Measurements from ENCODE around the gene TLR10. TPM values are rescaled to one million over a fixed set of nuclear protein-coding genes. Genes with fewer than 3 reads are reported as not detected.

The TLR10 gene
- total RNA-seq, 1 donor, result not detected

DNA sequence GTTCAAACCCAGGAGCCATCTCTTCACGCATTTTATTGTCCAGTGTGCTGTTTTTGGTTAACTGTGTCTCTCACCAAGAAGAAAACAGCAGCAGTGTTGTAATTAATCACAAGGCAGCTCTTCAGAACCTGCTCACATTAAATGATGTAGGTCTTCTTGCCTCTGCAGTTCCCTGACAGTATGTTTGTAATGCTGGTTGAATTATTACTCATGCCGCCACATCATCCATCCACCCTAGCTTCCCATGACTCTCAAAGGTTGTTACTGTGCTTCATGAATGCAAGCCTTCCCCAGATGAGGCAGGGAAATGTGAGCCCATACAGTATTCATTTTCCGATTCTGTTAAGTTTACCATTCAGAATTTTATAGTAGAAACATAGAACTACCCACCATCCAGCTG, 17.4 kb downstream of the TLR10 start:
- no peak for TF ChIP-seq CTCF (IDR thresholded peaks at IDR 0.05; ENCODE audit: insufficient read depth, low read length)
- H3K4me3 ChIP-seq (ENCODE audit: low read depth, low read length), result no peak overlapping the region
- peak; percentile 16 for DNase-seq (ENCODE audit: low read depth)

DNA sequence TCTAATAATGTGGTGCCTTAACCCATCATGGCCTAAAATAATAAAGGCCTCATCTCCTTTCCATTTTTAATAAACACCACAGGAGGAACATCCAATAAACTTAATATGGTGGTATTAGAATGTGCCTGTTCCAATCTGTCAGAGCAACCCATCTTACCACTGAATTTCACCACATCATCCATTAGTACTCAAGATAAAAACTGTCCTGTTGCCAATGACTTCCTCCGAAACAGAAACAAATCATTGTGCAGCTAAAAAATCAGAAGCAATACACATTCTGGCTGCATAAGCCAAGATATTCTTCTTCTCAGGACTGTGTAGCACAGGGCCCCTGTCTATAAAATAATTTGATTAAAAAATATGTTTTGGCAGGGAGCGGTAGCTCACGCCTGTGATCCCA, 18.5 kb downstream of the TLR10 start:
- no peak for DNase-seq (ENCODE audit: low read depth)
- no peak for TF ChIP-seq CTCF (IDR thresholded peaks at IDR 0.05; ENCODE audit: insufficient read depth, low read length)
- H3K4me3 ChIP-seq (ENCODE audit: low read depth, low read length), result no peak overlapping the region

GRCh38 chr4:38762560-38762959, 20.2 kb downstream of the TLR10 start:
- DNase-seq (ENCODE audit: low read depth), result no peak
- TF ChIP-seq CTCF (IDR thresholded peaks at IDR 0.05; ENCODE audit: insufficient read depth, low read length), result no peak
- no peak overlapping the region for H3K4me3 ChIP-seq (ENCODE audit: low read depth, low read length)

DNA sequence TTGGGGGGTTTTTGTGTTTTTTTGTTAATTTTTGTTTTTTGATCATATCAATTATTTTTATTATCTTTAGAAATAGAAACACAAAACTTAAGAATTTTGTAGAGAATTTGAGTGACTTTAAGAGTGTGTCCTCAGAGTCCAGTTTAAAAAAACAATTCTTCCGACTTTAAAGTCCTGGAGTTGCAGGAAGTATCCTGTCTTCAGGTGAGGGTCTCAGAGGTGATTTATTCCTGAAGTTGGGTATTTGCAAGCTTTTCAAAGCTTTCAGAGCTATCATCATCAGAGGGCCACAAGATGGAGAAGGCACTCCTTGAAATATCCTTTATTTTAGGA, 23.0 kb downstream of the TLR10 start:
- TF ChIP-seq CTCF (IDR thresholded peaks at IDR 0.05; ENCODE audit: insufficient read depth, low read length), result no peak
- no peak overlapping the region for H3K4me3 ChIP-seq (ENCODE audit: low read depth, low read length)
- DNase-seq (ENCODE audit: low read depth), result no peak

DNA sequence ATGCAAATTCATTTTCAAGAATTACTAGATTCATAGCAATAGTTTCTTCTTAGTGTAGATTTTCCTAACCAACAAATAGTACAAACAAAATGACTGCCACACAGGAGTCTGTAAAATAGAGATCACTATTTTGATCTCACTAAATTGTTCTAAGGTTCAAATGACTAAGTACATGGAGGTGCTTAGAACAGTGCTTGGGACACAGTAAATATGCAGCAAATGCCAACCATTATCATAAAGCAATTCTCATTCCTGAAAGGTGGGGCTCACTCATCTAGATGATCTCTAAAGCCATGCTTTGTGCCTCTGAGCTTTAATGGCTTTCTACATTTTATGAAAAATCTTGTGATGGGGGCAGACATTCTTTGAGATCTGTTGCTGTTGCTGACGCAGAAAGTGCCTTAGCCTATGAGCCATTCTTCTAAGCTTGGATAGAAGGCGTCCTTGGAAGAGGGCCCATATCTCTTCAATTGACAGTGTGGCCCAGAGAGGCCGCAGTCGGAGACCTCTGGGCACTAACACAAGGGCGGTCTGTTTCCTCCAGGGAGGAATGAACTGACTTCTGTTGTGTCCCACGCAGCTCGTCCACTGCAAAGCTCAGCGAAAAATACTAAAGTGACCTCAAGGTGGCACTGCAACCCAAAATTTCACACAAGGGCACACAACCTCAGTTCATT, 23.5 kb downstream of the TLR10 start:
- peak; percentile 79 for DNase-seq (ENCODE audit: low read depth)
- peak; percentile 53 for TF ChIP-seq CTCF (IDR thresholded peaks at IDR 0.05; ENCODE audit: insufficient read depth, low read length)

GRCh38 chr4:38757945-38758600, 24.7 kb downstream of the TLR10 start:
- peak; percentile 6 for TF ChIP-seq CTCF (IDR thresholded peaks at IDR 0.05; ENCODE audit: insufficient read depth, low read length)
- no peak for DNase-seq (ENCODE audit: low read depth)
- H3K4me3 ChIP-seq (ENCODE audit: low read depth, low read length), result no peak overlapping the region

More for the DNA sequence above, 23.5 kb downstream of the TLR10 start:
- no peak overlapping the region for H3K4me3 ChIP-seq (ENCODE audit: low read depth, low read length)

All from fibroblast of the aortic adventitia (primary cell).